GM19455 (cell line): ENCODE results near the gene SLC27A1.
"Not testable (repeated sequence)": the region's sequence is repeated elsewhere in the genome, so short reads cannot be mapped to it uniquely, and the experiment has no call there.

Source experiments
- ATAC-seq: cut with Tn5 transposase; IDR thresholded peaks from one replicate; pipeline ENCODE4 v1.9.1; 2021; ENCODE audit not compliant: unreplicated experiment

The SLC27A1 gene

DNA sequence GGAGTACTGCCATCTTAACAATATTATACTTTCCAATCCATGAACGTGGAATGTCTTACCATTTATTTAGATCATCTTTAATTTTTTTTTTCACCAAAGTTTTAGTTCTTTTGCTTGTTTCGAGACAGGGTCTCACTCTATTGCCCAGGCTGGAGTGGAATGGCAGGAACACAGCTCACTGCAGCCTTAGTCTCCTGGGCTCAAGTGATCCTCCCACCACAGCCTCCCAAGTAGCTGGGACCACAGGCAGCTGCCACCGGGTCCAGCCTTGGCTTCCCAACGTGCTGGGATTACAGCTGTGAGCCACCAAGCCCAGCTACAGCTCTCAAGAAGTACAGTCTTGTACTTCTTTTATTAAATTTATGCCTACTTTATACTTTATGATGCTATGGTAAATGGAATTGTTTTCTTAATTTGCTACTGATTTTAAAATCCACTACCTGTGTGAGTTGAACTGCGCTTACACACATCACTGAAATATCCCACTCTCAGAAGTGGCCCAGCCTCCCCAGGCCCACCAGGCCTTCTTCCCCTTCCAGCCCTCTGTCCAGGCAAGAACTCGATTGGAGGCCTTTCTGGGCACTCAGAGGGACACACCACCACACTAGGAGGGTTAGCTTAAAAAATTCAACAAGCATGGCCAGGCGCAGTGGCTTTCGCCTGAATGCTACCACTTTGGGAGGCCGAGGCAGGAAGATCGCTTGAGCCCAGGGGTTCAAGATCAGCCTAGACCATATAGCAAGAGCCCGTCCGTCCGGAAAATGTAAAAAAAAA lies 40.1 kb downstream of the SLC27A1 start:
- no peak for ATAC-seq

DNA sequence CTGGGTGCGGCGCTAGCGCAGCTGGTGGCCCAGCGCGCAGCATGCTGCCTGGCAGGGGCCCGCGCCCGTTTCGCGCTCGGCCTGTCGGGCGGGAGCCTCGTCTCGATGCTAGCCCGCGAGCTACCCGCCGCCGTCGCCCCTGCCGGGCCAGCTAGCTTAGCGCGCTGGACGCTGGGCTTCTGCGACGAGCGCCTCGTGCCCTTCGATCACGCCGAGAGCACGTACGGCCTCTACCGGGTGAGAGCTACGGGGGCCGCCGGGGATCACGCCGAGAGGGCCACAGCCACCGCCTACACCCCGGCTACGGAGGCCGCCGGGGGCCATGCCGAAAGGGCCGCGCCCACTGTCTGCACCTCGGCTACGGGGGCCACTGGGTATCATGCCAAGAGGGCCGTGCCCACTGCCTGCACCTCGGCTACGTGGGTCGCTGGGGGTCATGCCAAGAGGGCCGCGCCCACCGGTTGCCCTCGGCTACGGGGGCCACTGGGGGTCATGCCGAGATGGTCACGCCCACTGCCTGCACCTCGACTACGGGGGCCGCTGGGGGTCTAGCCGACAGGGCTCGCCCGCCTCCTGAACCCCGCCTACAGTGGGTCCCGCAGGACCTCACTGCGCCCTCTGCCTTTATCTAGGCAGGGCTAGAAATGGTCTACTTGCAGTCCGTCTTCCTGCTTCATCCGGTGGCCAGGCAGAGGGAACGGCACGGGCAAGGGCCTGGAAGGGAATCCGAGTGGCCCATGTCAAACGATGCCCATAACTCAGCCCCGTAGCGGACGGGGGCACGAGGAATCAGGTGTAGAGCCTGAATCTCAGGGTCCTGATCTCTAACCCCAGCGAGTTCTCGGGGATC lies 41.6 kb downstream of the SLC27A1 start:
- ATAC-seq = peak; percentile 45

DNA sequence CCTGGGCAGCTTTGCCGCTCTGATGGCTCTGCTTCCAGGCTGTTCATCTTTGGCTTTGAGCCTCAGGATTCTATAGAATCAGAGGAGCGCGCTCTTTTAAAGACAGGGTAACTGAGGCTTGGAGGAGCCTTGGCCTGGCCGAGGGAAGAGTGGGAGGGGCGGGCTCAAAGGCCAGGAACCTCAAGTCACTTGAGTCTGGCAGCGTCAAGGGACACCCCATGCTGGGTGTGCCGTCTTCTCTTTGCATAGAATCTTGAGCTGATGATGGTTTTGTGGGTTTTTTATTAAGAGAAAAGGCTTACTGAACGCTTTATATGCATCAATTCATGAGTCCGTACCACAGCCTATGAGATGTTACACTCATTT lies 42.2 kb downstream of the SLC27A1 start:
- no peak for ATAC-seq

DNA sequence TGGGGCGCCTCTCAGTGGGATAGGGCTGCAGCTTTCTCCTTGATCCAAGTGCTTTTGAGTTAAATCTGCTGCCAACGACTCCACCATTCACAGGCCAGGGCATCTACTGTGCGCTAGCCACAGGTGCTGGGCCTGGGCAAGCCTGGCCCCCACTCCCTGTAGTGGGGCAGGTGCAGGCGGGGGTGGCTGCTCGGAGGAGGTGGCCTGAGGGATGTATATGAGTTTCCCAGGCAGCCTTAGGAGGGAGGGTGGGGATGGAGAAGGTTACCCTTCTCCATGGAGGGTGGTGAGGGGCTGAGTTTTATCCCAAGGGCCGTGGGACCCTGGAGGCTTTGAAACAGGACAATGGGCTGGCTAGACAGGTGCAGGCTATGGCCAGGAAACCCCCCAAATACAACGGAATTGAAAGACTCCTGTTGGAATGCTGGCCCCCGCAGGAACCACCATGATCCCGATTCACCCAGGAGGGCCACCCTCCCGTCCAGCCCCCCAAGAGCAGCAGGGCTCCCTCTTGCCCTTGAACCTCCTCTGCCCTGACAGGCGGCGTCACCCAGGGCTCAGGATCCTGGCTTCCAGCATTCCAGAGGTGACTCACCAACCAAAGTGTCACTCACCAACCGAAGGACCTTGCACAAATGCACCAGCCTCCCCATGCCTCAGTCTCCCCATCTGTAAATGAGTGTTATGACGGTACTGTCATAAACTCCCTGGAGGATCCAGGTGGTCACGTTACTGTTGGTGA lies 45.3 kb downstream of the SLC27A1 start:
- no peak for ATAC-seq

DNA sequence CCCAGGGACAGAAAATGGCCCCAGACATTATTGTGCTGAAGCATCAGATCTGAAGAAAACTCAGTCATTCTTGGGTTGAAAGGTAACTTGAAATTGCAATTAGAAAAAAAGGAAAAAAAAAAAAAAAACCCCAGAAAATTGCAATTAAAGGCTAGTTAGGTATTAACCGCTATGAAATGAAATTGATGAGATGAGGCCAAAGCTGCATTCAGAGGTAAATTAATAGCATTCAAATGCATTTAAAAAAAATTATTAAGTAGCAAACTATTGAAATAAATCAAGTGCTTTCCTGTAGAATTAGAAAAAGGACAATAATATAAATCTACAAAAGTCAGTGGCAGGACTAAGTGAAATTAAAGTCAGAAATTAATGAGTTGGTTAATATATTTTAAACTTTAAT lies 47.6 kb downstream of the SLC27A1 start:
- no peak for ATAC-seq

DNA sequence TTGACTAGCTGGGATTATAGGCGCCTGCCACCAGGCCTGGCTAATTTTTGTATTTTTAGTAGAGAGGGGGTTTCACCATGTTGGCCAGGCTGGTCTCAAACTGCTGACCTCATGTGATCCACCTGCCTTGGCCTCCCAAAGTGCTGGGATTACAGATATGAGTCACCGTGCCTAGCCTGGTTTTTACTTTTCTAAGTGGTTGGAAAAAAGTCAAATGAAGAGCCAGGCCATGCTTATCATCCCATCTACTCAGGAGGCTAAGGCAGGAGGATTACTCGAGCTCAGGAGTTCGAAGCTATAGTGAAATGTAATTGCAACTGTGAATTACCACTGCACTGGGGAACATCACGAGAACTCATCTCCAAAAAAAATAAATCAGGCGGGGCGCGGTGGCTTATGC lies 48.3 kb downstream of the SLC27A1 start:
- ATAC-seq = not testable (repeated sequence)

DNA sequence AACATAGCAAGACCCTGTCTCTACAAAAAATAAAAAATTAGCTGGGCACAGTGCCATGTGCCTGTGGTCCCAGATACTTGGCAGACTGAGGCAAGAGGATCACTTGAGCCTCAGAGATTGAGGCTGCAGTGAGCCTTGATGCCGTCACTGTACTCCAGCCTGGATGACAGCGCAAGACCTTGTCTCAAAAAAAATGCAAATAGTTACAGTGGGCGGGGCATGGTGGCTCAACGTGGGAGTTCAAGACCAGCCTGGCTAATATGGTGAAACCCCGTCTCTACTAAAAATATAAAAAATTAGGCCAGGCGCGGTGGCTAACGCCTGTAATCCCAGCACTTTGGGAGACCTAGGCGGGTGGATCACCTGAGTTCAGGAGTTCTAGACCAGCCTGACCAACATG lies 49.6 kb downstream of the SLC27A1 start:
- ATAC-seq = no peak

DNA sequence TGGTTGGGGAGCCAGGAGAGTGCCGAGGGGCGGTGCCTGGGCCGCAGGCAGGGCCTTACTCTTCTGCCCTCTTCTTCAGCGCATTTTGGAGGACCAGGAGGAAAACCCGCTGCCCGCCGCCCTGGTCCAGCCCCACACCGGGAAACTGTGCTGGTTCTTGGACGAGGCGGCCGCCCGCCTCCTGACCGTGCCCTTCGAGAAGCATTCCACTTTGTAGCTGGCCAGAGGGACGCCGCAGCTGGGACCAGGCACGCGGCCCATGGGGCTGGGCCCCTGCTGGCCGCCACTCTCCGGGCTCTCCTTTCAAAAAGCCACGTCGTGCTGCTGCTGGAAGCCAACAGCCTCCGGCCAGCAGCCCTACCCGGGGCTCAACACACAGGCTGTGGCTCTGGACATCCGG lies 50.5 kb downstream of the SLC27A1 start:
- no peak for ATAC-seq

DNA sequence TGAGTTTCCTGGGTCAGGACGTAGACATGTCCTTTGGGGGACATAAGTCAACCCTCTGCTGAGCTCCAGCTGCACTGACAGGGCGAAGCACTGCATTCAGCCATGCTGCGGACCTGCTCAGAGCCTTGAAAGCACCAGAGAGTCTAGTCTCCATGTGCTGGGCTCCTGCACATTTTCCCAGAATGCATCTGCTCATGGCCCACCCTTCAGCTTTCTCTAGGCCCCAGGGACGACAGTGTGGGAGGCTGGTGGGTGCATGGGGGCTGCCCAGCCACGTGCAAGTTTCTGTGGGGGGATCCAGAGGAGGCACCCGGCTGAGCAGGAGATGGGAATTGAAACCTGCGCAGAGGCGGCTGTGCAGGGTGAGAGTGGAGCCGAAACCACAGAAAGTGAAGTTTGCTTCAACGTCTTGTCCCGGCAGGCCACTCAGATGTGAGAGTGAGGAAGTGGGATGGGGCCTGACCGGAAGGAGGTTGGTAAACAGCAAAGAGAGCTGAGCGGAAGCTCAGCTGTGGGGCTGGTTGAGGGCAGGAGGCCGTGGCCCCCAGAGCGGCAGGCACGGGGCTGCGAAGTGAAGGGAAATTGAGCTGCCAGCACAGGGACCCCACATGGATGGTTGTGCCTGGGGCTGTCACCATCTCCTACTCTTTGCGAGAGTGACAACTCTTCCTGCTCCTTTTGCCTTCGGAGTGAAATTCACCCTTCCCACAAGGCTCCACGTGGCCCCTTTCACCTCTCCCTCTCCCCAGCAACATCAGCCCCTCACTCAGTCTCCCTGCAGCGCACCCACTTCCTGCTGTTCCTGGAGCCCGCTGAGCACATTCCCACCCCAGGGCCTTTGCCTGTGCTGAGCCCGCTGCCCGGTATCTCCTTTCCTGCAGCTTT lies 52.9 kb downstream of the SLC27A1 start:
- peak; percentile 67 for ATAC-seq

DNA sequence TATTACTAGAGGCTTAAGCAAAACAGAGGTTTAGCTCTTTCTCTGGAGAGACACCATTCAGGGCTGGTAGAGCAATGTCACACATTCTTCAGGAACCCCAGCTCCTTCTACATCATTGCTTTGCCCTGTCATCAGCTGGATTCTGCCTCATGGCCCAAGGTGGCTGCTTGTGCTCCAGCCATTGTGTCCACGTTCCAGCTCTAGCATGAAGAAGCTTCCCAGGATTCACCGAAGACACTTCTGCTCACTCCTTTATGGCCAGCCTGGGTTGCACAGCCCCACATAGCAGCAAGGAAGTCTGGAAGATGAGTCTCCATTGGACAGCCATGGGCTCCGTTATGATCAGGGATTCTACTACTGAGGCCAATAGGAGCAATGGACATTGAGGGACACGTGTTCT lies 54.3 kb downstream of the SLC27A1 start:
- no peak for ATAC-seq

DNA sequence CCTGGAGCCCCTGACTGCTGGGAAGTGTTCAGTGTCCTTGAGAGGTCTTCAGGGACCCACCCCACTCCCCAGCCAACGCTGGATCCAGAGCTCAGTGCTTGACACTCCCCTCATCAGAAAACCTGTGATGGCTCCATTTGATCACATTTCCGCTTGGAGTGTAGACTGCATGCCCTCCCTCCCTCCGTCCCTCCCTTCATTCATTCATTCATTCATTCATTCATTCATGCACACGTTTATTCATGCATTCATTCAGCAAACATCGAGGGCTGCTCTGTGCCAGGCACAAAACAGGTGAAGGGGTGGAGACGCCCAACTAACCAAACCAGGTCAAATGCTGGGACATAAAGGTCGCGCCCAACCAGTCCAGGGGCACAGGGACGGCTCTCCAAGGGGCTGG lies 54.8 kb downstream of the SLC27A1 start:
- ATAC-seq = no peak

DNA sequence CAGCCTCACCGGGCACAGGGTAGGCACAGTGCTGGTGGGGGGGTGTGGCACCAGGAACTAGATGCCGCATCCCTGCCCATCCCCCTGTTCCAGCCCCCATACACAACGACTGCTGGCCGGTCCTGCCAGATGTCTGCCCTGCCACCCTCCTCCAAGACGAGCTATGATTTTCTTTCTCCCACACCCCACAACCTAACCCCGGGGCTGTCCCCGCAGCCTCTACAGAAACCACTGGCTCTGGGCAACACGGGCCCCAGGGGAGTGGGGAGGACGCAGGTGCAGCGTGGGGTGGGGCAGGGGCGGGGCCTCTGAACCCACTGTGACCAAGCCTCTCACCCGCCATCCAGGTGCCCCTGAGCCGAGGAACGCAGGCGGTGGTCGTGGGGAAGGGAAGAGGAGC lies 56.6 kb downstream of the SLC27A1 start:
- no peak for ATAC-seq

DNA sequence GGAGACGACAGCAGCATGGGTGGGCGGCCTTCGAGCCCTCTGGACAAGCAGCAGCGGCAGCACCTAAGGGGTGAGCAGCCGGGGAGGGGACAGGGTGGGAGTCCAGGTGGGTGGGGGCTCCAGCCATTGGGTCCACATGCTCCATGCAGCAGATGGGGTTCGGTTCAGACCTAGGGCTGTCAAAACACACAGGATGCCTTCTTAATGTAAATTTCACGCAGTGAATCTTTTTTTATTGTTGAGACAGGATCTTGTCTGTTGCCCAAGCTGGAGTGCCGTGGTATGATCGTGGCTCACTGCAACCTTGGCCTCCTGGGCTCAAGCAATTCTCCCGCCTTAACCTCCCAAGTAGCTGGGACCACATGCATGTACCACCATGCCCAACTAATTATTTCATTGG lies 57.0 kb downstream of the SLC27A1 start:
- ATAC-seq = no peak

DNA sequence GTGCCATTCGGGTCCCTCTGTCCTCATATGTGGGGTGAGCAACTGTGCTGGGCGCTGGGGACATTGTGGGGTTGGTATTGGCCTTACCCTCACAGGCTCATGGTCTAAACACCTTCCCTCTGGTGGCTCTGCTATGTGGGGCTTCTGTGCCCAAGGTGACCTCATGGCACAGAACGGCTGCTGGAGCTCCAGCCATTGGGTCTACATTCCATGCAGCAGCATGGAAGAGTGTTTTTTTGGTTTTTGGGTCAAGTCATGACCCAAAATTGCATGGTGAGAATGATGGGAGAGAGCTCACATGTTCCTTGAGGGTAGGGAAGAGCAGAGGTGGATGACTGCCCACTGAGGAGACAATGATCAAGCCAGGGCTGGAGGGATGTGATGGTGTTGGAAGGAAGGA lies 58.3 kb downstream of the SLC27A1 start:
- no peak for ATAC-seq

DNA sequence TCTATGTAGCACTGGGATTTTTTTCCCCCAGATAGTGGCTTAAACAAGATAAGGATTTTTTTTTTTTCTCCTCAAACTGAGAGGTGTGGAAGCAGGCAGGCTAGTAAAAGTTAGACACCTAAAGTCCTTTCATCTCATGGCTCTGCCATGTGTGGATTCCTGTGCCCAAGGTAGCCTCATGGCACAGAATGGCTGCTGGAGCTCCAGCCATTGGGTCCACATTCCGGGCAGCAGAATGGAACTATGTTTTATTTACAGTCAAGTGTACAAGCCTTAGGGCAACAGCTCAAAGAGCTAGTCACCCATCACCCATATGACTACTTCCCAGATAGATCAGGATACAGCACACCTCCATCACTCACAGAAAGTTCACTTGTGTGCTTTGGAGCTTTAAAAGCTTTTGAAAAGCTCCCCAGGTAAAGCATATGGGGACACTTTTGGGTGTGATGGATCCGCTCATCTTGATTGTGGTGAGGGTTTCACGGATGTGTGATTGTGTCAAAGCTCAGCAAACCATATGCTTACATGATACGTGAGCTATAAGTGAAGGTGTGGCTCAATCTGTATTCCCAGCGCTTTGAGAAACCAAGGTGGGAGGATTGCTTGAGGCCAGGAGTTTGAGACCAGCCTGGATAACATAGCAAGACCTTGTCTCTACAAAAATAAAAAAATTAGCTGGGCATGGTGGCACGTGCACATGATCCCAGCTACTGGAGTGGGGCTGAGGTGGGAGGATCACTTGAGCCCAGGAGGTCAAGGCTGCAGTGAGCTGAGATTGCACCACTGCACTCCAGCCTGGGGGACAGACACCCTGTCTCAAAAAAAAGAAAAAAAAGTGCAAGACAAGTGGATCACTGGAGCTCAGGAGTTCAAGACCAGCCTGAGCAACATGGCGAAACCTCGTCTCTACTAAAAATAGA lies 59.2 kb downstream of the SLC27A1 start:
- ATAC-seq = no peak

DNA sequence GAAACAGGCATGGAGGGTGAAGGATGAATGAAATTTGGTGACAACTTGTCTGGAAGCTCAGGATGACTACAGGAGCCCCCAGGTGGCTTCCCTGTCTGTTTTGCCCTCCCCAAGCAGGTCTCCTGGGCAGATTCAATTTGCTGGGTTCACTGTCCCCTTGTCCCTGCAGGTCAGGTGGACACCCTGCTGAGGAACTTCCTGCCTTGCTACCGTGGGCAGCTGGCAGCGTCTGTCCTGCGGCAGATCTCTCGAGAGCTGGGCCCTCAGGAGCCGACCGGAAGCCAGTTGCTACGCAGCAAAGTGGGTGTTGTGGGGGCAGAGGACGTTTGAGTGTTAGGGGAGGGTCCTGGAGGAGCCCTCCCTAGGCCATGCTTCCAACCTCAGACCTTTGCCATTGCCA lies 60.3 kb downstream of the SLC27A1 start:
- ATAC-seq = no peak

DNA sequence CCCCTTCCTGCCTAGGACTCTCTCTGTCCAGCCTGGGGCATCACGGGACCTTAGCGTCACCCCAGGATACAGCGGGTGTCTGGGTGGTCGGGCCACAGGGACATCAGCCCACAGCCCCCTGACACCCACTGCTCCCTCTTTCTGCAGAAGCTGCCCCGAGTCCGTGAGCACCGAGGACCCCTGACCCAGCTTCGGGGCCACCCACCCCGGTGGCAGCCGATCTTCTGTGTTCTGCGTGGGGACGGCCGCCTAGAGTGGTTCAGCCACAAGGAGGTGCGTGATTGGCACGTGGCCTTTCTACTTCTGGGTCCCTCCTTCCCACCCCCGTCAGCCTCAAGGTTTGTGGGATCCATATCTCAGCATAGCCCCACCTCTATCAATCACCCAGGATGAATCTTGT lies 61.8 kb downstream of the SLC27A1 start:
- no peak for ATAC-seq

DNA sequence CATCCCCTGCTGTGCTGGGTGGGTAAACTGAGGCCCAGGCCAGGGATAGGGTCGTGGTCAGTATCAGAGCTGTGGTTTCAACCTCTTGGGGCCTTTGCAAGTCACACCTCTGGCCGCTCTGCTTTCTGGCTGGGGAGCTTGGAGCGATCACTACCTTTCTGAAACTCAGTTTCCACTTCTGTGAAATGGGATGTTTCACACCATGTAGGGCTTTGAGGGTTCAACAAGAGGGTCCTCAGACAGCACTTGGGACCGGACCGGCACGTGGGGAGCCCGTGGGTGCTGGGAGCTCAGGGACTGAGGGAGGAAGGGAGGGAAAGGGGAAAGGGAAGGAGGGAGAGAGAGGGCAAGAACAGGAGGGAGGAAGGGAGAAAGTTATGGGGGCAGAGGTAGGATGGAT lies 62.2 kb downstream of the SLC27A1 start:
- no peak for ATAC-seq

DNA sequence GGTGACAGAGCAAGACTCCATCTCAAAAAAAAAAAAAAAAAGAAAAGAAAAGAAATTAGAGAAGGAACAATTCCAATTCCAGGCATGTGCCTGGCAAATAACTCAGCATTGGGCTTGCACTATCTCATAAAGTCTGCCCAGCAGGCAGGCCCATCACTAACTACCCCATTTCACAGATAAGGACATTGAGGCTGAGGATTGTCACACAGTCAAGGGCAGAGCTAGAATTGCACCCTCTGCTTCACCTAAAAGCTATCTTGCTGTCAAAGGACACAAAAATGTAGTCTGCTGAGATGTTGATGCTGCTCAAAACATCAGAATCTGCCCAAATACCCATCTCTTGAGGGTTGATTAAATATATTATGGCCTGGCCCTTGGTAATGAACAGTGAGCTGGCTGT lies 64.4 kb downstream of the SLC27A1 start:
- ATAC-seq = no peak

DNA sequence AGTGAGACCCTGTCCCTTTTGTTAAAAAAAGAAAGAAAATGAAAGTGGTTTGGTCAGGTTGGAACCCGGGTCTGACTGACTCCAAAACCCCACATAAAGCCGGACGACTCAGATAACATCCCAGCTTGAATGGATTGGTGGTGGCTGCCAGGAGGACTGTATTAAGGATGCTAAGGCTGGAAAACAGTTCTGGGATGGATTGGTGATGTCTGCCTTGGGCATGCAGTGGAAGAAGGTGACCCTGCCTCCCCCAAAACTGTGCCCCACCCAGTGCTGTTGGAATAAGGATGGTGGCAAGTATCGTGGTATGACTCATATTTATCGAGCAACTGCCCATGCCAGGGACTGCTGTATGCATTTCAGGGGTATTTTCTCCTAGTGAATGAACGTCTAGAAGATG lies 66.6 kb downstream of the SLC27A1 start:
- no peak for ATAC-seq
